GM18873 (cell line): ENCODE data around the gene GALM.
"Not testable (repeated sequence)": the region's sequence is repeated elsewhere in the genome, so short reads cannot be mapped to it uniquely, and the experiment has no call there.

ENCODE experiments used
- ATAC-seq: cut with Tn5 transposase; IDR thresholded peaks from one replicate; pipeline ENCODE4 v1.9.1; 2021; ENCODE audit warnings: mild to moderate bottlenecking, moderate library complexity, moderate number of reproducible peaks; ENCODE audit not compliant: unreplicated experiment, low FRiP score

GALM gene

GRCh38 chr2:38751596-38752410 is 85.9 kb downstream of the GALM start:
- ATAC-seq = peak; percentile 8

GRCh38 chr2:38754049-38754448 is 88.1 kb downstream of the GALM start:
- no peak for ATAC-seq

GRCh38 chr2:38754506-38754905 is 88.6 kb downstream of the GALM start:
- ATAC-seq = no peak

GRCh38 chr2:38755891-38756290 is 90.0 kb downstream of the GALM start:
- not testable (repeated sequence) for ATAC-seq

GRCh38 chr2:38763228-38763627 is 97.3 kb downstream of the GALM start:
- ATAC-seq = no peak

GRCh38 chr2:38763728-38764127 is 97.8 kb downstream of the GALM start:
- no peak for ATAC-seq

GRCh38 chr2:38765149-38765548 is 99.2 kb downstream of the GALM start:
- ATAC-seq = no peak

GRCh38 chr2:38765551-38765950 is 99.6 kb downstream of the GALM start:
- no peak for ATAC-seq

GRCh38 chr2:38771632-38772031 is 105.7 kb downstream of the GALM start:
- ATAC-seq = no peak

GRCh38 chr2:38775097-38775920 is 109.4 kb downstream of the GALM start:
- no peak for ATAC-seq

- ATAC-seq = no peak
These were observed 110.0 kb downstream of the GALM start for GRCh38 chr2:38775921-38776225.

GRCh38 chr2:38776531-38776930 is 110.6 kb downstream of the GALM start:
- no peak for ATAC-seq

- ATAC-seq = no peak
These were observed 112.8 kb downstream of the GALM start for GRCh38 chr2:38778687-38779082.

GRCh38 chr2:38783586-38783985 is 117.7 kb downstream of the GALM start:
- ATAC-seq = no peak
